ENCODE measurements around the gene PVRIG. TPM values are rescaled to one million over a fixed set of nuclear protein-coding genes. Genes with fewer than 3 reads are reported as not detected.
"Not testable (repeated sequence)": the region's sequence is repeated elsewhere in the genome, so short reads cannot be mapped to it uniquely, and the experiment has no call there.

The PVRIG gene
- total RNA-seq, 1 donor from 2014 or later: not detected

GRCh38 chr7:100234660-100235317 is 15.0 kb downstream of the PVRIG start:
- DNase-seq: not testable (repeated sequence)

DNA sequence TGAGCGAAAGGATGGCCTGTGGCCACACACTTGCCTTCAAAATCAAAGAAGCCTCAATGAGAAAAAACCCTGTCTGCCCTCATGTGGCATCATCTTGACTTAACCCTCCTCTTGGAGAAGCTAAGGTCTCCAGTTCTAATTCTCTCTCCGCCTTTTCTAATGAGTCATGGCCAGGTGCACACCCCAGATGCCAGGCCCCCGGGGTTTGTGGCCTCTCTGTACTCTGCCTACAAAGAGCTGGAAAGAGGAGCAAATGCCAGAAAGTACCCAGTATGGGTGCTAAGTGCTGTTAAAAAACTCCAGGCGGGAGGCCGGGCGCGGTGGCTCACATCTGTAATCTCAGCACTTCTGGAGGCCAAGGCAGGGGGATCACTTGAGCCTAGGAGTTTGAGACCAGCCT is 20.2 kb downstream of the PVRIG start:
- not testable (repeated sequence) for DNase-seq

- not testable (repeated sequence) for DNase-seq
These were observed 23.6 kb downstream of the PVRIG start for GRCh38 chr7:100243385-100243784.

DNA sequence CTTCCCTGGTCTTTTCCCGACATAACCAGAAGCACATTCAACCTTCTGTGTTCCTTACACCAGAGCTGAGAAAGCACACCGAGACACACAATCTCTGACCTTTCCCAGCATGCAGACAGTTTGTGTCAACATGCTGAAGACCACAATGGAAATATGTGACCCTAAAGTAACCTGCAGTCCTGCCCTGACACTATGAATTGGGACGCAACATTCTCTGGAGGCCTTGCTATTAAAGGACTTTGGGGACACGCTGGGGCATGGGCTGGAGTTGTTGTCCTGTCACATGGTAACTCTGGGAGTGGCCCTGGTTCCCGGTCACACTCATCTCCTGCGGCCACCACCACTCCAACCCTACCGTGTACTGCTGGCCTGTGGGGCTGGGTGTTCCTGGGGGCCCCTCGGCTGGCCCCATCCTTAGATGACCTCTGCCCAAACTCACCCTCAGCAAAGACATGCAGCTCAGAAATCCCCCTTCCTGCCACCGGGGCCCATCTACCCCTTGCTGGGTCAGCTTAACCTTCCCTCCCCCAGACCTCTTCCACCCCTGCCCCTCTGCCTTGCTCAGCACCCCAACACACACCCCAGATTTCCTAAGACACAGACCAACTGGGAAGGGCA is 25.3 kb downstream of the PVRIG start:
- not testable (repeated sequence) for DNase-seq

DNA sequence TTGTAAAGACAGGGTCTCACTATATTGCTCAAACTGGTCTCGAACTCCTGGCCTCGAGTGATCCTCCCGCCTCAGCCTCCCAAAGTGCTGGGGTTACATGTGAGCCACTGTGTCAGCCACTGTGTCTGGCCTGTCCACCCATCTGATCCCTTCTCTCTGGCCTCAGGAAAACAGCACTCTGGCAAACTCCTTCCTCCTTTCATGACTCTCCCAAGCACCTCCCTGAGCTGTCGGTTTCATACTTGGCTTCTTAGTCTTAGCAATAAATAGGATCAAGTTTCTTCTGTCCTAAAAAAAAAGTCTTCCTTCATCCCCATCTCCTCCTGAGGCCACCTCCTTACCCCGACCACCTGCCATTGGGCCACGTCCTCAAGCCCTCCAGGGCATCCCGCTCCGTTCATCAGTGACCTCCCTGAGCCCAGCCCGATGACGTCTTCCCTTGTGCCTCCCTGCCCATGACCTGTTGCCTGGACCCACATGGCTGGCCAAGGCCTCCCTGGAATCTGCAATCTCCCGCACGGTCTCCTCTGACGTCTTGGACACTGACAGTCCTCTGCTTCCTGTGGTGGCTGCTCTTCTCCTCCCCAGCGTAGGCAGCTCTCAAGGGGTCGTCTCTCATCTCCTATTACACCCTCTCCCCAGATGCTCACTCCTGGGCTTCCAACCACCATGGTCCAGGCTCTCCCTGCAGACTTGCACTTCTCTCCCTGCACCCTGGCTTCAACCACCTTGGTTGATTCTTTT is 26.5 kb downstream of the PVRIG start:
- DNase-seq: not testable (repeated sequence)

DNA sequence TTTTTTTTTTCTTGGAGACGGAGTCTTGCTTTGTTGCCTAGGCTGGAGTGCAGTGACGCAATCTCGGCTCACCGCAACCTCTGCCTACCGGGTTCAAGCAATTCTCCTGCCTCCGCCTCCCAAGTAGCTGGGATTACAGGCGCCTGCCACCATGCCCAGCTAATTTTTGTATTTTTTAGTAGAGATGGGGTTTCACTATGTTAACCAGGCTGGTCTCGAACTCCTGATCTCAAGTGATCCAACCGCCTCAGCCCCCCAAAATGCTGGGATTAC is 27.1 kb downstream of the PVRIG start:
- DNase-seq: not testable (repeated sequence)

- no peak for DNase-seq
These were observed 27.5 kb downstream of the PVRIG start for GRCh38 chr7:100247152-100247757.

GRCh38 chr7:100248483-100248882 is 28.7 kb downstream of the PVRIG start:
- no peak for DNase-seq

DNA sequence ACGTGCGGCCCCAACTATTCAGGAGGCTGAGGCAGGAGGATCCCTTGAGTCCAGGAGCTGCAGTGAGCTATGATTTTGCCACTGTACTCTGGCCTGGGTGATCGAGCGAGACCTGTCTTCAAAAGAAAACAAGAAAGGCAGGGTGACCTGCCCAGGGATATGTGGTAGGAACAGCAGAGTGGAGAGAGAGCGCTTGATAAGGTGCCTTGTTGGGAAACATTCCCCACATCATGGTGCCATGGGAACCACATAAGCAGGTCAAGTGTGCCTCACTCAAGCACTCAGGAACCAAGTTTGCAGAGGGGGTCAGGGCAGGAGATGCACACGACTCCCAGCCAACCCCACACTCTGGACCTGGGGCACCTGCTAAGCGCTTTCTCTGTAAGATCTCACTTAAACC is 37.3 kb downstream of the PVRIG start:
- DNase-seq: no peak

- DNase-seq: not testable (repeated sequence)
These were observed 40.2 kb downstream of the PVRIG start for GRCh38 chr7:100259984-100260383.

GRCh38 chr7:100262896-100263295 is 43.1 kb downstream of the PVRIG start:
- not testable (repeated sequence) for DNase-seq

GRCh38 chr7:100264223-100264622 is 44.5 kb downstream of the PVRIG start:
- not testable (repeated sequence) for DNase-seq

DNA sequence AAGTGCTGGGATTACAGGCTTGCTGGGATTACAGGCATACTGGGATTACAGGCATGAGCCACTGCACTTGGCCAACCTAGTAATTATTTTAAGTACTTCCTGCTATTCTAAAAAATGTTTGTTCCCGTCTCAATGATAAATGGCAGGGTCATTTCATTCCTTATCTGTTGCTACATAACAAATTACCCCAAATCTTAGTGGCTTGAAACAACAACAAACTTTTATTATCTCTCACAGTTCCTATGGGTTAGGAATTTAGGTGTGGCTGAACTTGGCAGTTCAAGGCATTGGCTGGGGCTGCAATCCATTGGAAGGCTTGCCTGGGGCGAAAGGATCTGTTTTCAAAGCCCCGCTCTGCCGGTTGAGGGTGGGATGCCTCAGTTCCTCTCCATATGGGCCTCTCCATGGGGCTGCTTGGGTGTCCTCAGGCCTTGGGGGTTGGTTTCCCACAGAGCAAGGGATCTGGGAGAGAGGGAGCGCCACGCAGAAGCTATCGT is 45.0 kb downstream of the PVRIG start:
- not testable (repeated sequence) for DNase-seq

GRCh38 chr7:100265851-100266250 is 46.1 kb downstream of the PVRIG start:
- not testable (repeated sequence) for DNase-seq

- DNase-seq: no peak
These were observed 47.0 kb downstream of the PVRIG start for GRCh38 chr7:100266576-100267354.

DNA sequence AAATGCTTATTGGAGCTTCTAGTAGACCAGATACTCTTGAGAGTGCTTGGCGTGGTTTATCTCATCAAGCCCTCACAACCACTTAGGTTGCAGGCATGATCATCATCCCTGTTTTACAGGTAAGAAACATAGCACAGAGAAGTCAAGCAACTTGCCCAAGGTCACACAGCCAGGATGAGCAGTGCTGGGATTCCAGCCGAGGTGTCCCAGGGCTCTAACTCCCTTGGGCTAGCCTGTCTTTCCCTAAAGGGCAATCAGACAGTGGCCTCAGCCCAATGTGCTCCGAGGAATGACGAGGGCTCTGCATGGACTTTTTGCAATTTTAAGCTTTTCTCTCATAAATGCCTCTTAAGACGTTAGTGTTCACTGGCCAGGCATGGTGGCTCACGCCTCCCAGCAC is 47.9 kb downstream of the PVRIG start:
- DNase-seq: no peak

DNA sequence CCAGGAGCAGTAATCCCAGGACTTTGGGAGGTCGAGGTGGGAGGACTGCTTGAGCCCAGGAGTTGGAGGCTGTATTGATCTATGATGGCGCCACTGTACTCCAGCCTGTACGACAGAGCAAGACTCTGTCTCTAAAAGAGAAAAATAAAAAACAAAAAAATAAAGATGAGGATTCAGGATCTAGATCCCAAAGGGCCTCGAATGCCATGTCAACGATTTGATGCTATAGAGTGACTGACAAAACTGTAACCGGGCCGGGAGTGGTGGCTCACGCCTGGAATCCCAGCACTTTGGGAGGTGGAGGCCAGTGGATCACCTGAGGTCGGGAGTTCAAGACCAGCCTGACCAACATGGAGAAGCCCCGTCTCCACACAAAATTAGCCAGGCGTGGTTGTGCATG is 49.1 kb downstream of the PVRIG start:
- DNase-seq: not testable (repeated sequence)

- not testable (repeated sequence) for DNase-seq
These were observed 49.7 kb downstream of the PVRIG start for GRCh38 chr7:100269306-100270045.

- DNase-seq: not testable (repeated sequence)
These were observed 50.5 kb downstream of the PVRIG start for GRCh38 chr7:100270046-100270918.

Data from skin of body (tissue), 2 donors.